Measurements from ENCODE around the gene NFIC.
A peak's percentile ranks its signal among the peaks of the same experiment; 100 is the strongest.

NFIC gene

GRCh38 chr19:3405261-3405653 lies 38.9 kb downstream of the NFIC start:
- Histone ChIP-seq H3K36me3 (peaks cover 8% of the 10 kb centered on the region), H3K9me3 (no peaks in the 10 kb centered on the region), H3K27me3 (no peaks in the 10 kb centered on the region), H3K4me1 (ENCODE audit: control insufficient read depth in 1 of 2, insufficient read depth in 1 of 2, low read depth in 1 of 2, low read length in 1 of 2) (peaks cover 8 to 9% of the 10 kb centered on the region in 2 experiments), H3K4me3 (ENCODE audit: low read depth in 1 of 2, low read length in 1 of 2) (no peak overlapping the region), H3K27ac (no peak overlapping the region)
- TF ChIP-seq CTCF (IDR thresholded peaks at IDR 0.05), result no peak

GRCh38 chr19:3406571-3407111 lies 40.3 kb downstream of the NFIC start:
- no peak overlapping the region for H3K4me3 ChIP-seq (ENCODE audit: low read depth in 1 of 2, low read length in 1 of 2)
- peaks cover 8 to 9% of the 10 kb centered on the region in 2 experiments for H3K4me1 ChIP-seq (ENCODE audit: control insufficient read depth in 1 of 2, insufficient read depth in 1 of 2, low read depth in 1 of 2, low read length in 1 of 2)
- H3K9me3 ChIP-seq, result no peaks in the 10 kb centered on the region
- peaks cover 11% of the 10 kb centered on the region for H3K36me3 ChIP-seq
- no peaks in the 10 kb centered on the region for H3K27me3 ChIP-seq
- no peak for TF ChIP-seq CTCF (IDR thresholded peaks at IDR 0.05)
- H3K27ac ChIP-seq, result peak overlapping the region; percentile 55

GRCh38 chr19:3407556-3408516 lies 41.5 kb downstream of the NFIC start:
- Histone ChIP-seq H3K27me3 (no peaks in the 10 kb centered on the region), H3K27ac (no peak overlapping the region), H3K9me3 (no peaks in the 10 kb centered on the region), H3K4me3 (ENCODE audit: low read depth in 1 of 2, low read length in 1 of 2) (no peak overlapping the region), H3K4me1 (ENCODE audit: control insufficient read depth in 1 of 2, insufficient read depth in 1 of 2, low read depth in 1 of 2, low read length in 1 of 2) (peaks cover 8 to 9% of the 10 kb centered on the region in 2 experiments), H3K36me3 (peaks cover 21% of the 10 kb centered on the region)
- TF ChIP-seq CTCF (IDR thresholded peaks at IDR 0.05), result no peak

- Histone ChIP-seq H3K36me3 (peaks cover 21% of the 10 kb centered on the region), H3K9me3 (no peaks in the 10 kb centered on the region), H3K4me3 (ENCODE audit: low read depth in 1 of 2, low read length in 1 of 2) (no peak overlapping the region), H3K27ac (no peak overlapping the region), H3K27me3 (no peaks in the 10 kb centered on the region), H3K4me1 (ENCODE audit: control insufficient read depth in 1 of 2, insufficient read depth in 1 of 2, low read depth in 1 of 2, low read length in 1 of 2) (peaks cover under 1 to 8% of the 10 kb centered on the region in 2 experiments)
- TF ChIP-seq CTCF (IDR thresholded peaks at IDR 0.05), result no peak
Observed at GRCh38 chr19:3408996-3409345, 42.6 kb downstream of the NFIC start.

- Histone ChIP-seq H3K9me3 (no peaks in the 10 kb centered on the region), H3K27ac (no peak overlapping the region), H3K4me1 (ENCODE audit: control insufficient read depth in 1 of 2, insufficient read depth in 1 of 2, low read depth in 1 of 2, low read length in 1 of 2) (peaks cover 0 to 8% of the 10 kb centered on the region in 2 experiments), H3K27me3 (no peaks in the 10 kb centered on the region), H3K36me3 (peaks cover 21% of the 10 kb centered on the region), H3K4me3 (ENCODE audit: low read depth in 1 of 2, low read length in 1 of 2) (no peak overlapping the region)
- no peak for TF ChIP-seq CTCF (IDR thresholded peaks at IDR 0.05)
Observed at GRCh38 chr19:3409346-3410064, 43.1 kb downstream of the NFIC start.
